GM21526 (cell line): ENCODE measurements around the gene HPS3.

Source experiments
- ATAC-seq: cut with Tn5 transposase; IDR thresholded peaks from one replicate; pipeline ENCODE4 v1.9.1; 2021; ENCODE audit warnings: moderate library complexity; ENCODE audit not compliant: unreplicated experiment, low FRiP score

HPS3 gene

DNA sequence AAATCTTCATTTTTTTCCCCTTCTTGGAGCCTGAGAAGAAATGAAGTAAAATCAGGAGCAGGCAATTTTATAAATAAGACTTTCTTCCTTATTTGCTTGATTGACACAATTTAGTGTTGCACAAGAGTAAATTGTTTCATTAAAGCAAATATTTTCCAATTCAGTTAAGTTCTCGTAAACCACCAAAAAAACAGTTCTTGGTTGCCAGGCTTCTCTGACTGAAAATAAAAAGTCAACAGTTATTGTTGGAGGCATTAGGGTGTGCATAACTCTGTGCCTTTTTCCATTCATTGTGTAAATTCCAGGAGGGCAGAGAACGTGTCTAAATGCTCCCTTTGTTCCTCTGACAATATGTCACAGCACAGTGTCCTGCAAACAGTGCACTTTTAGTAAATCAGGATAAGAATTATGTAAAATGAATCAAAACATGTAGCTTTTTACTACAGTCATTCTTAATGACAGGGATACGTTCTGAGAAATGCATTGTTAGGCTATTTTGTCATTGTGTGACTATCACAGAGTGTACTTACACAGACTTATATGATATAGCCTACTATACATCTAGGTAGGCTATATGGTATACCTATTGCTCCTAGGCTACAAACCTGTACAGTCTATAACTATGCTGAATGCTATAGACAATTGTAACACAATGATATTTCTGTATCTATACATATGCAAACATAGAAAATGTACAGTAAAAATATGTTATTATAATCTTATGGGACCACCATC is 92.5 kb downstream of the HPS3 start, which contains the start of gene CP:
CP (minus strand) TSS at position 47 of the 735 bp plus-strand sequence; CDS start at position 10, 37 bp downstream.
- ATAC-seq, result no peak
